HG03469 (cell line): Measurements from ENCODE around the gene BDKRB2.

Source experiments
- ATAC-seq: cut with Tn5 transposase; IDR thresholded peaks from one replicate; pipeline ENCODE4 v1.9.1; 2021; ENCODE audit warnings: mild to moderate bottlenecking, moderate library complexity, moderate number of reproducible peaks; ENCODE audit not compliant: unreplicated experiment

Gene BDKRB2

GRCh38 chr14:96197969-96198368 lies 6.7 kb upstream of the BDKRB2 start:
- ATAC-seq: no peak

- ATAC-seq: no peak
Measured at GRCh38 chr14:96198430-96199130, 6.1 kb upstream of the BDKRB2 start.

- no peak for ATAC-seq
Measured at GRCh38 chr14:96201157-96201556, 3.5 kb upstream of the BDKRB2 start.

GRCh38 chr14:96201965-96202364 lies 2.7 kb upstream of the BDKRB2 start:
- ATAC-seq: no peak

GRCh38 chr14:96202441-96203094 lies 2.1 kb upstream of the BDKRB2 start:
- ATAC-seq: no peak

DNA sequence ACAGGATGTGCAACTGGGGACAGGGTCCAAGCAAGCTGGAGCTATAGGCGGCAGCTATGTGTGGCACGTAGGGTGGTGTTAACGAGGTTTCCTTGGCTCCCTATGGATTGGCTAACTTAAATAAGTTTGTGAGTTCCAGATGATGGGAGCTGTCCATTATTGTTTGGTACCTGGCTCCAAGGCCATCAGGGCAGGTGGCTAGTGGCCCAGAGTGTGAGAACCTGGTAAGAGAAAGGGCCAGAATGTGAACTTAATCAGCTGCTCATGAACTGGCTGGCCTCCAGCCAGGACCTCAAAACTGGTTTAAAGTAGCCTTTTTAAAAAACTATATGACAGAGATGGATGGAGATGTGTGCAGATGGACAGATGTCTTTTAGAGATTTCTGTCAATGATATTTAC lies 1.5 kb upstream of the BDKRB2 start:
- no peak for ATAC-seq

DNA sequence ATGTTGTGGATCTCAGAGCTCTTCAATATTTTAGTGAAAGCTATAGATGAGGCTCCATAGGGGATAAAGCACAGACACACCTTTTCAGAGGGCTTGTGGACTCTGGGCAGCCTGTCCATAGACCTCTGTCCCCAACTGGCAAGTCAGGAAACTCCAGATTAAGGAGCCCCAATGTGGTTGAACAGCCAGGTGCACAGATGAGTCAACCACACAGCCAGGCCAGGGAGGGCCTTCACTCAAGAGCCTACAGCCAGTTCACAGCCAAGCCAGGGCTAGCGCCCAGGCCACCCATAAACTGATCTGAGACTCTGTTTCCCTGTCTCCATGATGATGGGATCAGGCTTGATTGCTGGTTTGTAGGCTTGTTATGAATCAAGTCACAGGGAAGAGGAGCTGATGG lies 1.0 kb upstream of the BDKRB2 start:
- ATAC-seq: no peak

GRCh38 chr14:96205059-96205977 lies 679 bp downstream of the BDKRB2 start:
- no peak for ATAC-seq

- no peak for ATAC-seq
Measured at GRCh38 chr14:96205978-96206360, 1.3 kb downstream of the BDKRB2 start.

DNA sequence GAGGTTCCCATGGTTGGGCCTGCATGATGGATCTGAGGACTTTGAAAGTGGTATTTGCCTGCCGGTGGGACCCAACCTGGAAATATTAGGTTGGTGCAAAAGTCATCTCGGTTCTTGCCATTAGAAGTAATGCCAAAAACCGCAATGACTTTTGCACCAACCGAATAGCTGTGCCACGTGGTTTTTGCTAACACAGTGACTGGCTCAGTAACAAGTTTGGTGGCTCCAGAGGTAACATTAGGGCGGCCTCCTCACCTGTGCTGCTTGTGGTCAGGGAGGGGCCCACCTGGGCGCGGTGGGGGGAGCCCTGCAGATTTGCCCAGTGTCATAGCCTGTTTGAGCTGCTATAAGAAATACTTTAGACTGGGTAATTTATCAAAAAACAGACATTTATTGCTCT lies 1.8 kb downstream of the BDKRB2 start:
- no peak for ATAC-seq

GRCh38 chr14:96207686-96208085 lies 3.0 kb downstream of the BDKRB2 start:
- no peak for ATAC-seq

DNA sequence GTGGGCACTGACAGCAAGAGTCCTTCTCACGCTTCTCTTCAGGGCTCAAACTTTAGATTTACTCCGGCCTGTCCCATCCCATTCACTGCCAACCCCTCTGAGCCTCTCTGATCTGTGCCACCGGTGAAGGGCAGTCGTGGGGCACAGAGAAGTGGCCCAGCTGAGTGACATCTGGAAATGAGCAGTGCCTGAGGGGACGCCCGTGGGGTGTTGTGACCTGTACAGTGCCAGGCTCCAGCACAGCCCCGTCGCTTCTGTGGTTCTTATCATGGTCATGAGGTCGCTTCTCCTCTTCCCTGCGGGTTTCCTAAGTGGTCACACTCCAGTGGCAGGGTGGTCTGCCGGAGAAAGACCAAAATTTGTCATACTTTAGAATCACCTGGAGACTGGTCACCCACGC lies 4.1 kb downstream of the BDKRB2 start:
- ATAC-seq: no peak

GRCh38 chr14:96212140-96212539 lies 7.5 kb downstream of the BDKRB2 start:
- ATAC-seq: no peak

DNA sequence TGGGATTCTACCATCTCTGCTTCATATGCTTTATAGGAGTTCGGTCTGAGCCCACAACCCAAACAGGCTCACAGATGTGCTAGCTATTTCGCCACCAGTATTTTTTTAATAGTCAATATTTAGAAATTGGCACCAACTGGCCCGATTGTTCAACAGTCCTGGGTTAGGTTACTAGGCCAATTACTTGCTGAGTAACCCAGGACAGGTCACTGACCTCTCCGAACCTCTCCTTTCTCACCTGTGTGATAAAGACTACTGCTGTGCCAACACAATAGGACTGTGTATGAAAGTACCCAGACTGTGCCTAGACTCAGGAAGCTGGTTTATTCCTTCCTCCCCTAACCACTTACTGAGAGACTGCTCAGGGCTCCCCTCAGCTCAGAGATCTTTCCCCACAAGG lies 8.3 kb downstream of the BDKRB2 start:
- no peak for ATAC-seq

DNA sequence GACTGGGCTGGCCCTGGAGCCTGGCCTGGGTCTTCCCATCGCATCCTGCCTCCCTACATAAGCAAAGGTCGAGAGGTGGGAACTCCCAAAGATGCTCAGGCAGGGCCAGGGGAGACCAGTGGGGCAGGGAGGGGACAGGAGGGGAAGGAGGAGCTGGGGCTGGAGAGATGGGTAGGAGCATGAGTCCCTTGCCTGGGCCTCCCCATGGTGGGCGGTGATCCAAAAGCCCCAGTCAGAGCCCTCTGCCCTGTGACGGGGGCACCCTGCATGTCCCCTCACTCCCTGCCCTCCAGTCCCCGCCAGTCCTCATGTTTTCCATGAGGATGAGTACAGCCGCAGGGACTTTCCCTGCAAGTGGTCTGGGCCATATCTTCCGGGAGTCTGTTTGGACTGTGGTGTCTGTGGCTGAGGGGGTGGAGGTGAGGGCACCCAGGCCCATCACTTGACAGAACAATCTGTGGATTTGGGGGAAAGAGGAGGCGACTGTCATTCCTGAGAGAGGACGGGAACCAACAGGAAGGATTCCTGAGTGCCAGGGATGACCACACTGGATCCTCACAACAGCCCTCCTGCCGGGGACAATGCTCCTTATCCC lies 9.3 kb downstream of the BDKRB2 start:
- no peak for ATAC-seq

- no peak for ATAC-seq
Measured at GRCh38 chr14:96214793-96215192, 10.2 kb downstream of the BDKRB2 start.

DNA sequence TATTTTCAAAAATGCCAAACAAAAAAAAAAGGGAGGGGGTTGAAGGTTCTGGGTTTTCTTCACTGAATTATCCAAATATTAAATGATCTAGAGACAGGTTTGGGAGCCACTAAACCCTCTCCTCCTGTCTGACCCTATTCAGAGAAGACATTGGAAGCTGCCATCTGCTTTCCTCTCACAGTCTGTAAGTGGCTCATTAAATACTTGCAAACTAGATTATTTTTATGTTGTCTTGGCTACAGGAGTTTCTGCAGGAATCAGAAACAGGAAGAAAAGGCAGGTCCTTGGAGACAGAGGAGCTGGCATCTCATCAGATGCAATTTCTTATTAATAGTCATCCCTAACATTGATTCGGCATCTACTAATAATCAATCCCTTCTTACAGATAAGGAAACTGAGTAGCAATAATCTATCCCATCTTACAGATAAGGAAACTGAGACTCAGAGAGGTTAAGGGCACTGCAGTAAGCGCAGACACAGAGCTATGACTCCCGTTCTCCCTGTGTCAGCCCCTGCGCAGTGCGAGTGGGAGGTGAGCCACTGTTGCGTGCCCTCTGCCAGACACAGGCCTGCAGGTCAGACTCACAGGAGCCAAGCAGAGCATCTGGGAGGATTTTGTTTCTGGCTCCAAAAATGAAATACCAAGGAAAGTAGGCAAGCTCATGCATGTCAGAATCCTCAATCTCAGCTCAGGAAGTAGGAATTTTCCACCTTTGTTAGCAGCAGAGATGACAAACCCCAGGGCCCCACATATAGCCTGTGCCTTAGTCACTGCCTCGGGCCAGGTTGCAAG lies 11.0 kb downstream of the BDKRB2 start:
- no peak for ATAC-seq

DNA sequence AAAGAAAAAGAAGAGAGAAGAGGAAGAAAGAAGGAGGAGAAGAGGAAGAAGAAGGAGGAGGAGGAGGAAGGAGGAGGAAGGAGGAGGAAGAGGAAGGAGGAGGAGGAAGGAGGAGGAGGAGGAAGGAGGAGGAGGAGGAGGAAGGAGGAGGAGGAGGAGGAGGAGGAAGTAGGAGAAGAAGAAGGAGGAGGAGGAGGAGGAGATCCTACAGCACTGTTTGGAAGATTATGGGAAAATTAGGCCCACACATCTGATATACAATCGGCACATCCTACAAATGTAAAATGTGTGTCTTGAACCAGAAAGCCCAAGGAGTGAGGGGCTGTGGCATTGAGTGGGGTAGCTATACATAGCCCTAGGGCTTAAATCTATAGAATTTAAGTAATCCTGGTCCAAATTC lies 12.0 kb downstream of the BDKRB2 start:
- ATAC-seq: no peak

- ATAC-seq: no peak
Measured at GRCh38 chr14:96217376-96217913, 12.8 kb downstream of the BDKRB2 start.

GRCh38 chr14:96221109-96221650 lies 16.5 kb downstream of the BDKRB2 start:
- no peak for ATAC-seq
